Raji (cell line): ENCODE measurements around the gene MYO5B.

Source experiments
- POLR2A ChIP-seq: IDR thresholded peaks from 2 replicates; pipeline ENCODE4 v1.6.1; 2011; ENCODE audit warnings: low read depth, low read length, control low read depth; ENCODE audit not compliant: insufficient read depth

The MYO5B gene

DNA sequence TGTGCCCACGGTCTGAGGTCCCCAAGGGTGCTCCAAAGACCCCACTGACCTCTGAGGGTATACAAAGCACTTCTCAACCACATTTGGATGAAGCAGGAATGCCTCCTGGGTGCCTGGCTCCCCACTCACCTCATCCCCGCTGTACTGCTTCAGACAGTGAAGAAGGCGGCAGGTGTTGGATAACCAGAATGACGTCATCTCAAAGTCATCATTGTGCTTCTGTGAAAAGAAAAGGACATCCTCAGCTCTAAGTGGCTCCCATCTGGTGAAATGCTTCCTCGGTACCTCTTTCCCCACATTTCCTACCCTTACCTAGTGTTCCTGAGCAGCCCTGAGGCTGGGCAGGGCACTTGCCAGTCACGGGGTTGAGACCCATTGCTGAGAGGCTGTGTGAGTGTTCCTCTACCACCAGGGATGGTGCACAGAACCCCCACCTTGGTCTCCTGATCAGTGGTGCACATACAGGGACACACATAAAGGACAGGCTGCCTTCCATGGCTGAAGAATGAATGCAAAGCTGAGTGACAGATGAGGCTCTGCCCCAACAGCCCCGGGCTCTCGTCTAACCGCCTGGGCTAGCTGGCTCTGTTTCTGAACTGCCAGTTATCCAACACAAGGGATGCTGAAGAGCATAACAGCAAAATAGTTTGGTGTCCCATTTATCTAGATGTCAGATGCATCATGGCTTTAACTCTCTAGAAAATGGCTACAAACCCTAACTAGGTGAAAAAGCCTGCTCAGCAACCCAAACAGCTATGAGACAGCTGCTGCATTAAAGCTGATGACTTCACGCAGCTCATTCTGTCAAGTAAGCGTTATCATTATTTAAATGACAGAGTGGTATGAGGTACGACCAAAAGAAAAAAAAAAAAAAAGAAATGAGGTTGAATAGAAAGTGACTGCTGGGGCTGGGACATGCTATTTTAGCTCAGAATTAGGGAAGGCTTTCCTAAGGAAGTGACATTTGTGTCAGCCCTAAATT lies 353.4 kb downstream of the MYO5B start:
- no peak for TF ChIP-seq POLR2A

GRCh38 chr18:49839012-49839411 lies 355.9 kb downstream of the MYO5B start:
- TF ChIP-seq POLR2A, result no peak

- no peak for TF ChIP-seq POLR2A
These were observed 356.6 kb downstream of the MYO5B start for GRCh38 chr18:49838381-49838780.

- TF ChIP-seq POLR2A, result no peak
These were observed 357.1 kb downstream of the MYO5B start for GRCh38 chr18:49837889-49838288.

GRCh38 chr18:49835405-49835804 lies 359.5 kb downstream of the MYO5B start:
- no peak for TF ChIP-seq POLR2A

DNA sequence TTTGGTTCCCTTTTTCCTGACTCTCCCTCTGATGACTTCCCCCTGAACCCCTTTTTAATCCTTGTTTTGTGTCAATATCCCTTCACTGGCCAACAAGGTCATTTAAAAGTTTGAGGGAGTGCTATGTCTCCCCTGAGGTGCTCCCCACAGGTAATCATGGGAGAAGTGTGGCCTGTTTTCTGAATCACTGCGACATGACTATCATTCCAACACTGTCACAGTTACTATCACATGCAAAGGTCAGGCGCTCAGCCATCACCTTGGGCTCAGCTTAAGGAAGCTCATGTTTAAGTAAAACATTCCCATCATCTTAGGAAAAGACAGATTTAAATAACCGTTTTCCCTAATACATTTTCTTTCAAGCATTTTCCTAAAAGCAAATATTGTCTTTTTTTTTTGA lies 360.7 kb downstream of the MYO5B start:
- no peak for TF ChIP-seq POLR2A

DNA sequence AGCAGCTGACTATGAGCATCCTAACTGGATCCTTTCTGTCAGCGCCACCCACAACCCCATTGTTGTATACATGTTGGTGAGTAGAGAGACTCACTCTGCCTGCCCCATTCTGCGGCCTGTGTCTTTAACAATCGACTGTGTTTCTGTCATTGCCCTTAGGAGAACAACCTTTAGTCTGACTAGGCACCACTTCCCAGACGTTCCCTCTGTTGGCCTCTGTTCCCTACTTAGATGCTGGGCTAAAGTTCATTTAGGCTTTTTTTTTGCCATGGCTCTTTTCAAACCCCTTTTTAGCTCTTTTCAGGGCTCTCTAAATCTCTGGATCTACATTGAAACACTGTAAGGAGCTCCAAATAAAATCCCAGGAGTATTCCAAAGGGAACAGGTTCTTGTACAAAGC lies 361.1 kb downstream of the MYO5B start:
- TF ChIP-seq POLR2A, result no peak

GRCh38 chr18:49832221-49832647 lies 362.7 kb downstream of the MYO5B start:
- no peak for TF ChIP-seq POLR2A

DNA sequence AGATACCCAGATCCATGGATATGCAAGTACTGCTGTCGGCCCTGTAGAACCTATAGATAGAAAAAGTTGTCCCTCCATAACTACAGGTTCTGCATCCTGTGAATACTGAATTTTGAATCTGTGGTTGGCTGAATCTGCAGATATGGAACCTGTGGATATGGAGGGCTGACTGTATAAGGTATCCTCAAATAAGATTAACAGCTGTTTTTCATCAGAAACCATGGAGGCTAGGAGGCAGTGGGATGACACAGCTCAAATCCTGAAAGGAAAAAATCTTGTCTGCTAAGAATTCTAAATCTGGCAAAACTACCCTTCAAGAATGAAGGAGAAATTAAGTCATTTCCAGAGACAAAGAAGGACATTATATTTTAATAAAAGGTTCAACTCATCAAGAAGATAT lies 367.0 kb downstream of the MYO5B start:
- no peak for TF ChIP-seq POLR2A

- no peak for TF ChIP-seq POLR2A
These were observed 374.9 kb downstream of the MYO5B start for GRCh38 chr18:49819823-49820671.

DNA sequence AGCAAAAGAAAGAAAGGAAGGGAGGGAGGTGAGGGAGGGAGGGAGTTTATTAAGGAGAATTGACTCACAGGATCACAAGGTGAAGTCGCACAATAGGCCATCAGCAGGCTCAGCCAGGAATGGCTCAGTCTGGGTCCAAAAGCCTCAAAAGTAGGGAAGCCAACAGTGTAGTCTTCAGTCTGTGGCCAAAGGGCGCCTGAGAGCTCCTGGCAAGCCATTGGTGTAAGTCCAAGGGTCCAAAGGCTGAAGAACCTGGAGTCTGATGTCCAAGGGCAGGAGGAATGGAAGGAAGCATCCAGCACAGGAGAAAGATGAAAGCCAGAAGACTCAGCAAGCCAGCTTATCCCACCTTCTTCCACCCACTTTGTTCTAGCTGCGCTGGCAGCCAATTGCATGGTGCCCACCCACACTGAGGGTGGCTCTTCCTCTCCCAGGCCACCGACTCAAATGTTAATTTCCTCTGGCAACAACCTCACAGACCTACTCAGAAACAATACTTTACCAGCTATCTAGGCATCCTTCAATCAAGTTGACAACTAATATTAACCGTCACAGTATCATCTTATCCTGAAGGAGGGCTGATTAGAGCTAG lies 375.8 kb downstream of the MYO5B start:
- TF ChIP-seq POLR2A, result no peak

DNA sequence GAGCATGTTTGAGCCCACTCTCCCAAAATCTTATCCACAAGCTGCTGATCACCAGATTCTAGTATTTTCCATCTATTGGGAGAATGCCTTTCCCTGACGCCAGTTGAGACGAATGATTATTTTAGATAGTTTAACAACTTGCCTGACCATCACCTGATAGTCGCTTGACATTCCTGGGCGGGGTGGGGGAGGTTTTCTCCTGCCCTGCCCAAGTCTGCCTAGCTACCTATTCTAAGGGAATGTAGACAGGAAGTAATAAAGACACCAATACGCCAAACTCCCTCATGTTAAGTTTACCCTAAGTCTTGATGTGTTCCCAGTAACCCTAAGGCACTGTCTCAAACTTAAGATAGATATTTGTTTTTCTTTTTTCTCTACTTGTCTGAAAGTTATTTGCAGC lies 377.0 kb downstream of the MYO5B start:
- no peak for TF ChIP-seq POLR2A

GRCh38 chr18:49815927-49816326 lies 379.0 kb downstream of the MYO5B start:
- TF ChIP-seq POLR2A, result no peak

- TF ChIP-seq POLR2A, result no peak
These were observed 380.8 kb downstream of the MYO5B start for GRCh38 chr18:49814147-49814499.

- TF ChIP-seq POLR2A, result peak; percentile 83
These were observed 381.4 kb downstream of the MYO5B start, which contains the start of gene ACAA2 for GRCh38 chr18:49813319-49814146. TSS of gene ACAA2 (minus strand) at chr18:49813533. CDS start at chr18:49813484, 49 bp downstream.

DNA sequence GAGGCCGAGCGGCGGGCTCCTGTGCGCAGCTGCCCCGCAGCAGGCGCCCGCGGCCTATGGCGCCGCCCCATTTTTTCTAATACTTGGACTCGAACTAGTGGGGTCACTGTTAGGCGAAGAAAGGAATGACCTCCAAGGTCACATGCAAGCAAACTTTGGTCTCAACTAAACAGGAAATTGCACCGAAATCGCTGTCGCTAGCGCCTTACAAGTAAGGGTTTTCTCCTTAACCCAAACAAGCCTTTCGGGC lies 382.0 kb downstream of the MYO5B start:
- no peak for TF ChIP-seq POLR2A
